HG02588 (cell line): Measurements from ENCODE around the gene NANOG.
"Not testable (repeated sequence)": the region's sequence is repeated elsewhere in the genome, so short reads cannot be mapped to it uniquely, and the experiment has no call there.

Experiments
- ATAC-seq: cut with Tn5 transposase; IDR thresholded peaks from one replicate; pipeline ENCODE4 v1.9.1; 2021; ENCODE audit warnings: mild to moderate bottlenecking, moderate library complexity; ENCODE audit not compliant: unreplicated experiment

NANOG gene

DNA sequence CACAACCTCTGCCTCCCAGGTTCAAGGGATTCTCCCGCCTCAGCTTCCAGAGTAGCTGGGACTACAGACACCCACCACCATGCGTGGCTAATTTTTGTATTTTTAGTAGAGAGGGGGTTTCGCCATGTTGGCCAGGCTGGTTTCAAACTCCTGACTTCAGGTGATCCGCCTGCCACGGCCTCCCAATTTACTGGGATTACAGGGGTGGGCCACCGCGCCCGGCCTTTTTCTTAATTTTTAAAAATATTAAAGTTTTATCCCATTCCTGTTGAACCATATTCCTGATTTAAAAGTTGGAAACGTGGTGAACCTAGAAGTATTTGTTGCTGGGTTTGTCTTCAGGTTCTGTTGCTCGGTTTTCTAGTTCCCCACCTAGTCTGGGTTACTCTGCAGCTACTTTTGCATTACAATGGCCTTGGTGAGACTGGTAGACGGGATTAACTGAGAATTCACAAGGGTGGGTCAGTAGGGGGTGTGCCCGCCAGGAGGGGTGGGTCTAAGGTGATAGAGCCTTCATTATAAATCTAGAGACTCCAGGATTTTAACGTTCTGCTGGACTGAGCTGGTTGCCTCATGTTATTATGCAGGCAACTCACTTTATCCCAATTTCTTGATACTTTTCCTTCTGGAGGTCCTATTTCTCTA lies at the start of gene NANOG:
Gene NANOG, plus strand, starts transcription at position 519 of the 645 bp plus-strand sequence. CDS start 213 bp downstream, outside the sequence.
- ATAC-seq = not testable (repeated sequence)

DNA sequence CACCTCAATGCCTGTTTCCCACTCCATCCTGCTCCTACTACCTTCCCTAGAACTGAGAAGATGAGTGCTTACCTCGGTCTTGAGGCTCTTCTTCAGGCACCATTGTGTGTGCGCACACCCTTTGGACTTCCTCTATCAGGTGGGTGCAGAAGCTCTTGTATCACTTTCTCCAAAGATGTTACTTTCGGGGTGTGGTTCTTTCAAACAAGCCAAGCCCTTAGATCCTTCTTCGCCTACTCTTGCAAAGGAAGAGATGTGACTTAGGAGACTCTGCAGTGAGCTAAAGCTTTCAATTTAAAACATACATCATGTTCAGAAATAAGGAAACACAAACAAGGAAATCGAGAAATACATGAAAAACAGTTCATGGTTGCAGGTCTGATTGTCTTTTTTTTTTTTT lies 42.0 kb upstream of the NANOG start, which contains the start of gene CLEC4C:
Gene CLEC4C, minus strand, starts transcription at position 130 of the 400 bp plus-strand sequence. Its CDS starts 27 bp downstream, at position 103.
- ATAC-seq = no peak

DNA sequence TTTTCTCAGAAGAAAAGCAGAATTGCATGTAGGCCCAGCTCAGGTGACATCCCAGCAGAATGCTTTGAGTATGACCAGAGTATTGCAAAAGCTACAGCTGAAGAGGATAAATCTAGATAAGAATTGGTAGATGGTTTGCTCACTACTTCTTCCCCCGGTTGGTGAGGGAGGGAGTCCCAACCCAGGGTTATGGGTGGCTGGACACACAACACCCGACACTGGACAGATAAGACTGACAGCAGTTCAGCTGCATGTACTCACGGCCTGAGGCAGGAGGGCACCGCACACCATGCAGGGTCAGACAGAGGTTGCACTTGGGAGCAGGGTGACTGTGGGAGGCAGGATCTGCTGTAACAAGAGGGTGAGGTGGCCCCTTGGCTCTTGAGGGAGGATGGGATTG lies 40.4 kb upstream of the NANOG start:
- ATAC-seq = no peak

DNA sequence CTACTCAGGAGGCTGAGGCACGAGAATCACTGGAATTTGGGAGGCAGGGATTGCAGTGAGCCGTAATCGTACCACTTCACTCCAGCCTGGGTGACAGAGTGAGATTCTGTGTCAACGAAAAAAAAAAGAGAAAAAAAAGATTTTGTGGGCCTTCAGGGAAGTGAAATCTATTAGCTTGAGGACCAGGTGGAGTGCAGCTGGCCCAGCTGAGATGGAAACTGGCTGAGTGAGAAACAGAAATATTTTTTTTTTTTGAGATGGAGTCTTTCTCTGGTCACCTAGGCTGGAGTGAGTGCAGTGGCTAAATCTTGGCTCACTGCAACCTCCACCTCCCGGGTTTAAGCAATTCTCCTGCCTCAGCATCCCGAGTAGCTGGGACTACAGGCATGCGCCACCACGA lies 39.8 kb upstream of the NANOG start:
- ATAC-seq = no peak

DNA sequence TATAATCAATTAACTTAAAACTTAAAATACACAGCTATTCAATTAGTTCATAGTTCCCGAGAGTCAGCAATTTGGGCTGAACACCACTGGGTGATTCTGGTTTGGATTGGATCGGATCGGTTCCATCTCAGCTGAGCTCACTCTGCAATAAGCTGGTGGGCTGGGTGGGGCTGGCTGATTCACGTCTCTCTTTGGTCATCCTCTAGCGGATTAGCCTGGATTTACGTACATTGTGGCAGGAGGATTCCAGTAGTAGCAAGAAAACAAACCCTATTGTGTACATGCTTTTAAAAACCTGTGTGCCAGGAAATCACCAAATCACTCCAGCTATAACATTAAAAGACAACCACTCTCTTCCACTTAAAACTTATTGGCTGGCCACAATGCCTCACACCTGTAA lies 38.9 kb upstream of the NANOG start:
- no peak for ATAC-seq

DNA sequence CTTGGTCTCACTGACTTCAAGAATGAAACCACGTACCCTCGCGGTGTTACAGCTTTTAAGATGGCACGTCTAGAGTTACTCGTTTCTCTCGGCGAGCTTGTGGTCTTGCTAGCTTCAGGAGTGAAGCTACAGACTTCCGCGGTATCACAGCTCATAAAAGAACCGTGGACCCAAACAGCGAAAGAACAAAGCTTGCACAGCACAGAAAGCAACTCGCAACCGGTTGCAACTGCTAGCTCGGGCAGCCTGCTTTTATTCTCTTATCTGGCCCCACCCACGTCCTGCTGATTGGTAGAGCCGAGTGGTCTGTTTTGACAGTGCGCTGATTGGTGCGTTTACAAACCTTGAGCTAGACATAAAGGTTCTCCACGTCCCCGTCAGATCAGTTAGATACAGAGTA lies 37.8 kb upstream of the NANOG start:
- no peak for ATAC-seq

DNA sequence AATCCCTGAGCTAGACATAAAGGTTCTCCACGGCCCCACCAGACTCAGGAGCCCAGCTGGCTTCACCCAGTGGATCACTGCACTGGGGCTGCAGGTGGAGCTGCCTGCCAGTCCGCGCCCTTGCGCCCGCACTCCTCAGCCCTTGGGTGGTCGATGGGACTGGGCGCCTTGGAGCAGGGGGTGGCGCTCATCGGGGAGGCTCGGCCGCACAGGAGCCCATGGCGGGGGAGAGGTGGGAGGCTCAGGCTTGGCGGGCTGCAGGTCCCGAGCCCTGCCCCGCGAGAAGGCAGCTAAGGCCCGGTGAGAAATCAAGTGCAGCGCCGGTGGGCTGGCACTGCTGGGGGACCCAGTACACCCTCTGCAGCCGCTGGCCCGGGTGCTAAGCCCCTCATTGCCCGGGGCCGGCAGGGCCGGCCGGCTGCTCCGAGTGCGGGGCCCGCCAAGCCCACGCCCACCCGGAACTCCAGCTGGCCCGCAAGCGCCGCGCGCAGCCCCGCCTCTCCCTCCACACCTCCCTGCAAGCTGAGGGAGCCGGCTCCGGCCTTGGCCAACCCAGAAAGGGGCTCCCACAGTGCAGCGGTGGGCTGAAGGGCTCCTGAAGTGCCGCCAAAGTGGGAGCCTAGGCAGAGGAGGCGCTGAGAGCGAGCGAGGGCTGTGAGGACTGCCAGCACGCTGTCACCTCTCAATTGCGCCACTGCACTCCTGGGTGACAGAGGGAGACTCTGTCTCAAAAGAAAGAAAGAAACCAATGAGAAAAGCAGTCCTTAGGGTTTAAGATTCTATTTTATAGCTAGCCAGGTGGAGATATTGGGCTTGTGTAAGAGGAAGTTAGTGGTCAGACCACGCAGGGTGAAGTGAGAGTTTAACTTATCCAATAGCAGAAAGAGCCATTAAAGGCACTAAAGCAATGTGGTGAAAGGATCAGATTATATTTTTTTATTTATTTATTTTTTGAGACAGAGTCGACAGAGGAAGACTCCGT lies 37.0 kb upstream of the NANOG start:
- not testable (repeated sequence) for ATAC-seq

DNA sequence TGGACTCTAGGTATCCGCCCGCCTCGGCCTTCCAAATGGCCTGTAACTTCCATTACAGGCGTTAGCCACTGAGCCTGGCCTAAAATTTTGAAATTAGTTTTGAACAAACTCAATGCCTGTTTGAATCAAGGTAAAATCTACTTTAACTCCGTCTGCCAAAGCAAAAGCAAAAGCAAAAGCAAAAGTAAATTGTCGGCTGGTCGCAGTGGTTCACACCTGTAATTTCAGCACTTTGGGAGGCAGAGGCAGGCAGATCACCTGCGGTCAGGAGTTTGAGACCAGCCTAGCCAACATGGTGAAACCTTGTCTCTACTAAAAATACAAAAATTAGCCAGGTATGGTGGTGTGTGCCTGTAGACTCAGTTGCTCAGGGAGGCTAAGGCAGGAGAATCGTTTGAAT lies 33.5 kb upstream of the NANOG start:
- ATAC-seq = not testable (repeated sequence)

DNA sequence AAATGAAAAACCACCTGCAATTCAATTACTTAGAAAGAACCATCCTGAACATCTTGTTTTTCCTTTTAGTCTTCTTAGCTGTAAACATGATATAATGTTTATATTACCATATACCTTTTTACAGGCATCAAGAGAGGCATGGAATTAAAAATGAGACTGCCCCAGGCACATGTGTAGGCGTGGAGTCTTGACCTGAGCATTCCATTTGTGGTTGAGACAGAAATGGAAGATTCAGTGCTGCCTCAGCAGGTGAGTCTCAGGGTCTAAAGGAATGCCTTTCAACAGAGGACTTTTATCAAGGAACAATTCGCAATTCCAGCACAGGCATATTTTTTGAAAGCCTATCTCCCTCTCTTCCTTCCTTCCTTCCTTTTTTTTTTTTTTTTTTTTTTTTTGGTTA lies 32.2 kb upstream of the NANOG start:
- no peak for ATAC-seq

DNA sequence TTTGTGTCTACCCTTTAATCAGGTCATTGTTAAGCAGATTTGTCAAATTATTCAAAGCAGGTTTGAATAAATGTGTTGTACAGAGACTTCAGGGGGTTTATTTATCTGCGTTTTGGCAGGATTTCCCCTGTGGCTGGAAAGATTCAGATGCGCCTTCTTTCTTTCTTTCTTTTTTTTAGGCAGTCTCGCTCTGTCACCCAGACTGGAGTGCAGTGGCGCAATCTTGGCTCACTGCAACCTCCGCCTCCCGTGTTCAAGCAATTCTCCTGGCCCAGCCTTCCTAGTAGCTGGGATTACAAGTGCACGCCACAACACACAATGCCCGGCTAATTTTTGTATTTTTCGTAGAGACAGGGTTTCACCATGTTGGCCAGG lies 30.4 kb upstream of the NANOG start:
- no peak for ATAC-seq

DNA sequence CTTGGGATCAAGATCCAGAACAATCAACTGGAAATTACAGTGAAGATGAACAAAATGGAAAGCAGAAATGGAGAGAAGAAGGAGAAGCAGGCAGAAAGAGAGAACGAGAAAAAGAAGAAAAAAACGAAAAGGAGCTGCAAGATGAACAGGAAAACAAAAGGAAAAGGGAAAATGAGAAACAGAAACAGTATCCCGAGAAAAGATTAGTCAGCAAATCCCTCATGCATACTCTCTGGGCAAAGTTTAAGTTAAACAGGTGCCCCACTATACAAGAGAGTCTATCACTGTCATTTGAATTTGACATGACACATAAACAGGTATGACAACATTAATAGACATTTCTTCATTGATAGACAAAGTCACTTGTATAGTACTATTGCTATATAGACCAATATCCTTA lies 19.2 kb upstream of the NANOG start:
- no peak for ATAC-seq

DNA sequence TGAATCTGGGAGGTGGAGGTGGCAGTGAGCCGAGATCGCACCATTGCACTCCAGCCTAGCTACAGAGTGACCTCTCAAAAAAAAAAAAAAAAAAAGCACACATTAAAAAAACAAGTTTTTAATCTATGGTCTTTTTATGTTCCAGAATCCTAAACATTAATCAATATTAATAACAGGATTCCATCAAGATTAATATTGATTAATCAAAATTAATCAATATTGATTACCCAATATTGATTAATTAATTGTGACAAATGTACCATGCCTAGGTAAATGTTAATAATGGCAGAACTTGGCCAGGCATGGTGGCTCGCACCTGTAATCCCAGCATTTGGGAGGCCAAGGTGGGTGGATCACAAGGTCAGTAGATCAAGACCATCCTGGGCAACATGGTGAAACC lies 7.9 kb upstream of the NANOG start:
- ATAC-seq = no peak

DNA sequence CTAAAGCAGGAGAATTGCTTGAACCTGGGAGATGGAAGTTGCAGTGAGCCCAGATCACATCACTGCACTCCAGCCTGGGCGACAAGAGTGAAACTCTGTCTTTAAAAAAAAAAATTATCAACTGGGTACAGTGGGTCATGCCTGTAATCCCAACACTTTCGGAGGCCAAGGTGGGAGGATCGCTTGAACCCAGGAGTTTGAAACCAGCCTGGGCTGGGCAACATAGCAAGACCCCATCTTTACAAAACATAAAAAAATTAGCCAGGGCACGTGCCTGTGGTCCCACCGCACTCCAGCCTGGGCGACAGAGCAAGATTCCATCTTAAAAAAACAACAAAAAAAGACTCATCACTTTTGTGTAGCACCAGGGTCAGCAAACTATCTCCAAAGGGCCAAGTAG lies 7.1 kb upstream of the NANOG start:
- ATAC-seq = no peak

DNA sequence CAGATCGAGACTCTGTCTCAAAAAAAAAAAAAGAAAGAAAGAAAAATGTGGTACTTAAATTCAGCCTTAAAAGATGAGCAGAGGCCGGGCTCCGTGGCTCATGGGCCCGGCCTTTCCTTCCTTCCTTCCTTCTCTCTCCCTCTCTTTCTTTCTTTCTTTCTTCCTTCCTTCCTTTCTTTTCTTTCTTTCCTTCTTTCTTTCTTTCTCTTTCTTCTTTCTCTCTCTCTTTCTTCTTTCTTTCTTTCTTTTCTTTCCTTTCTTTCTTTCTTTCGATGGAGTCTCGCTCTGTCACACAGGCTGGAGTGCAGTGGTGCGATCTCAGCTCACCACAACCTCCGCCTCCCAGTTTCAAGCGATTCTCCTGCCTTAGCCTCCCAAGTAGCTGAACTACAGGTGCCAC lies 5.8 kb upstream of the NANOG start:
- ATAC-seq = not testable (repeated sequence)

DNA sequence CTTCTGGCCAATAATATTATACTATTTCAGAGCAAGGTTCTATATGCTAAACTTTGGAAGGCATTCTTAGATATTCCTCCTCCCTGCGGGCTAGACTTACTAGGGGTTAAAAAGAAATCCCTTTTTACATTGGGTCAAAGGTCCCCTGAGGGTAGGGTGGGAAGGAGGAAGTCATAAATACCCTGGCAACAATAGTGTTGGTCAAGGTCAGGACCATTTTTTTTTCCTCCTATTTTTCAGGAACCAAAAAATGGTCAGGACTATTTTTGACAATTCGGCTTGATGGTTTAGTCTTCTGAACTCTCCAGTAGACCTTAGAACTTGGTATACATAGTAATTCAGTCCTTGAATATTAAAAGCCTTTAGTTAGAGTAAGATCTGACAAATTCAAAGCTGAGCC lies 4.5 kb upstream of the NANOG start:
- ATAC-seq = no peak

DNA sequence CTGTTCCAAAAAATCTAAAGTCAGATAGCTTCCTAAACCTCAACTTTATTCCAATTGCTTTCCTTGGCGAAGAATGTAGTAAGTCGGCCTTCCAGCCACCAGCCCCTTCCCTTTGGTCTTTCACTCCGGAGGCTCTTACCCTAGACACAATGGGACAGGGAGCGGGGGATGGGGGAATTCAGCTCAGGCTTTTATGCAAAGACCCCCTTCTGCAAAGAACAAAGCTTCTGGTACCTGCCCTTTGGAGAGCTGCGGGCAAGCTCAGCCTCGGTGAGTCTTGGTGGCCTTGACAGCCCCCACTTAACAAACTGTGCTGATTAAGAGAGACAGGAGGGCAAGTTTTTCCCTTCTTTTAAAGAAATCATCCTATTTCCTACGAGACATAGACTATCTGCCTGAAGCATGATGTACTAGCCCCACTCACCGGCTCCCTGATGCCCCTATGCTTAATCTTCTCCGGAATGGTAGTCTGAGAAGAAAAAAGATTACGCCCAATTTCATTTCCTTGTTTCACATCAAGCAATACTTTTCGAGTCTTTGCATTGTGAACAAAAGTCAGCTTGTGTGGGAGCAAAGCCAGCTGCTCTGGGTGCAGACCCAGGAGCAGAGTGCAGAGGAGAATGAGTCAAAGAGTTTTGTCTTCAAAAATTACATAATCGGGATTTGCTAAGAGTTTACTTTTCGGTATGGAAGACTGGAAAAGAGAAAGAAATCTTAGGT lies 1.5 kb upstream of the NANOG start:
- no peak for ATAC-seq

DNA sequence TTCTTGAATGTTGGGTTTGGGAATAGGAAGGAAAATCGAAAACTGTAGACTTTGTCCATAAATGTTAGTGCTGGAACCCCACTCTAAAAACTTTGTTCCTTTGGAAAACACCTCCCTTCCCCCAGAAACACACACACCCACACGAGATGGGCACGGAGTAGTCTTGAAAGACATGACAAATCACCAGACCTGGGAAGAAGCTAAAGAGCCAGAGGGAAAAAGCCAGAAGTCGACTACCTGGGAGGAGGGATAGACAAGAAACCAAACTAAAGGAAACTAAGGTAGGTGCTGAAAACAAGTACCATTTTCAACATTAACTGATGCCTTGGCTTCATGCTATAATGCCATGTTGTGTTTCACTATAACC lies 925 bp upstream of the NANOG start:
- ATAC-seq = no peak

DNA sequence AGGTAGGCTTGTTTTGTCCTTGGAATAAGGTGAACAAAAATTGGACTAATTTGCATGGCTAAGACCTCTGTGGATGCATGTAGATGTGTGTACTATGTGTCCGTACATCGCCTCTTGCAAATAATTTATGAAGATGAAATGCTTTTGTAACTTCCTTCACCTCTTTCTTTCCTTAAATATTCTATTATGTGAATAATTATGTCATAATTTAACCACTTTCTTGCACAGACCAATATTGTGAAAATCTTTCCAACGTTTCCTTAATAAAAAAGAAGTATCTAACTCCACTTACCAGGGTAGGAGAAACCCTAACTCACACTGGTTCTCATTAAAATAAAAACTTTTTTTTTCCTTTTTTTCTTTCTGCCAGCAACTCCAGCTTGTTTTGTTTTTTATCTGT lies 4.0 kb downstream of the NANOG start:
- no peak for ATAC-seq

DNA sequence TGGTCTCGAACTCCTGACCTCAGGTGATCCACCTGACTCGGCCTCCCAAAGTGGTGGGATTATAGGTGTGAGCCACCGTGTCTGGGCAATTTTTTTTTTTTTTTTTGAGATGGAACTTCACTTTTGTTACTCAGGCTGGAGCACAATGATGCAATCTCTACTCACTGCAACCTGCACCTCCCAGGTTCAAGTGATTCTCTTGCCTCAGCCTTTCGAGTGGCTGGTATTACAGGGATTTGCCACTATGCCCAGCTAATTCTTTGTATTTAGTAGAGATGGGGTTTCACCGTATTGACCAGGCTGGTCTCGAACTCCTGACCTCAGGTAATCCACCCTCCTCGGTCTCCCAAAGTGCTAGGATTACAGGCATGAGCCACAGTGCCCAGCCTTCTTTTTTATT lies 8.1 kb downstream of the NANOG start:
- not testable (repeated sequence) for ATAC-seq

DNA sequence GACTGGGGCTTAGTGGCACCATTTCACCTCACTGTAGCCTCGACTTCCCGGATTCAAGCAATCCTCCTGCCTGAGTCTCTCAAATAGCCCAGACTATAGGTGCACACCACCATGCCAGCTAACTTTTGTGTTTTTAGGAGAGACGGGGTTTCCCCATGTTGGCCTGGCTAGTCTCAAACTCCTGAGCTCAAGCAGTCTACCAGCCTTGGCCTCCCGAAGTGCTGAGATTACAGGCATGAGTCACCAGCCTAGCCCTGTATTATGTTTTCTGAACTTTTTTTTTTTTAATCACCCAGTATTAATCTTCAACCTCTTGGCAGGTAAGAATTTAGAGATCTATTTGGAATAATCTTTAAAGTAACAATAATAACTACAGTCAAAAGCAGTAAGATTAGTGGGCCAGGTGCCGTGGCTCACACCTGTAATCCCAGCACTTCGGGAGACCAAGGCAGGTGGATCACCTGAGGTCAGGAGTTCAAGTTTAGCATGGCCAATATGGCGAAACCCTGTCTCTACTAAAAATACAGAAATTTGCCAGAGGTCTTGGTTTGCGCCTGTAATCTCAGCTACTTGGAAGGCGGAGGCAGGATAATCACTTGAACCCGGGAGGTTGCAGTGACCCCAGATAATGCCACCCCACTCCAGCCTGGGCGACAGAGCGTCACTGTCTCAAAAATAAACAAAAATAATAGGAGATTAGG lies 8.6 kb downstream of the NANOG start:
- no peak for ATAC-seq

DNA sequence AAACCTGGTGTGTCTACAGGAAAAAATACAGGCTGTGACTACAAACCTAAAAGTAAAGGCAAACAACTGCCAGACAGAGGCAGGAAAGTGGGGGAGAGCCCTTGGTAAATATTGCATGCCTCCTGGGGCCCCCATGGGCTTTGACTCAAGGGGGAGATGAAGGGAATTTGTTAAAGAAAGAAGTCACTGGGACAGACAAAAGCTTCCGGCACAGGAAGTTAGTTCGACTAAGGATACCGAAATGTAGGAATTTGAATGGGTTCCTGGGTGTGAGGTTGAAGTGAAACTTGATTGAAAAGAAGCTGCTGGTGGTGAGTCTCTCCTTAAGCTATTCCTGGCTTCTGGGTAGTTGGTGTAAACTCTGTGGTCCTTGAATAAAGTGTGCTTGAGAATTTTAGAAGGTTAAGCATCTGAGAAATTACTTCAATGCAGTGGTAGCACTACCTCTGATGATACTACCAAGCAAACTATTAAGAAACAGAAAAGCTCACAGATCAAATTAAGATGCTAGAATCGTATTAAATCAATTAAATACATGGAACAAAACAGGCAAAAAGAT lies 9.6 kb downstream of the NANOG start:
- not testable (repeated sequence) for ATAC-seq
